Stimulated activated CD4-positive, alpha-beta T cell treated with anti-CD3 and anti-CD28 coated beads, Interleukin-1b, Interleukin-23, amount 100 ng/mL, for 4 hours (primary cell): Measurements from ENCODE around the gene SSBP1.
"Not testable (repeated sequence)": the region's sequence is repeated elsewhere in the genome, so short reads cannot be mapped to it uniquely, and the experiment has no call there.

Experiments used
- DNase-seq, 2 donors: peaks; one replicate each; pipeline ENCODE4 v3.0.0-alpha.2; 2020; ENCODE audit warnings: low read depth in 2 of 2

The SSBP1 gene

GRCh38 chr7:141737836-141738591, at the start of gene SSBP1:
TSS of gene SSBP1 (plus strand) at chr7:141738358. CDS start at chr7:141739167, 809 bp downstream.
- DNase-seq, result peak; percentile 74 to 87

GRCh38 chr7:141689072-141689825, 48.9 kb upstream of the SSBP1 start:
- DNase-seq, result not testable (repeated sequence)

GRCh38 chr7:141691540-141691939, 46.6 kb upstream of the SSBP1 start:
- no peak for DNase-seq

DNA sequence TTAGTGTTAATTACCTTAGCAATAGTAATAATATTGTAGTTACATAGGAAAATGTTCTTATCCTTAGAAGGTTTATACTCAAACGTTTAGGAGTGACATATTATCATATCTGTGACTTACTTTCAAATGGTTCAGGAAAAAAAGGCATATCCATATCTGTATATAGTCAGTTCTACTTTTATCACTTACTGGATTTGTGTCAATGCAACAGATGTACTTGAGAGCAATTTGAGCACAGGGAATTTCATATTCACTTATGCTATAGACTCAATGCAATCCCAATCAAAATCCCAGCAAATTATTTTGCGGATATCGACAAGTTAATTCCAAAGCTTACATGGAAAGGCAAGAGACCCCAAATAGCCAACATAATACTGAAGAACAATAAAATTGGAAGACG, 46.2 kb upstream of the SSBP1 start:
- no peak for DNase-seq

DNA sequence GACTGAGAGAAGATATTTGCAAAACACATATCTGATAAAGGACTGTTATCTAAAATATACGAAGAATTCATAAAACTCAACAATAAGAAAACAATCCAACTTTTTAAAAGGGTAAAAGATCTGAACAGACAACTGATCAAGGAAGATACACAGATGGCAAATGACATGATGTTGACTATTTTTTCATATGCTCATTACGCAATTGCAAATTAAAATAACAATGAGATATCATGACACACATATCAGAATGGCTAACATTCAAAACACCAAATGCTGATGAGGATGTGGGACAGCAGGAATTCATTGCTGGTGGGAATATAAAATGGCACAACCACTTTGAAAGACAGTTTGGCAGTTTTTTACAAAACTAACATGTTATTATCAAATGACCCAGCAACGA, 45.1 kb upstream of the SSBP1 start:
- DNase-seq, result no peak

DNA sequence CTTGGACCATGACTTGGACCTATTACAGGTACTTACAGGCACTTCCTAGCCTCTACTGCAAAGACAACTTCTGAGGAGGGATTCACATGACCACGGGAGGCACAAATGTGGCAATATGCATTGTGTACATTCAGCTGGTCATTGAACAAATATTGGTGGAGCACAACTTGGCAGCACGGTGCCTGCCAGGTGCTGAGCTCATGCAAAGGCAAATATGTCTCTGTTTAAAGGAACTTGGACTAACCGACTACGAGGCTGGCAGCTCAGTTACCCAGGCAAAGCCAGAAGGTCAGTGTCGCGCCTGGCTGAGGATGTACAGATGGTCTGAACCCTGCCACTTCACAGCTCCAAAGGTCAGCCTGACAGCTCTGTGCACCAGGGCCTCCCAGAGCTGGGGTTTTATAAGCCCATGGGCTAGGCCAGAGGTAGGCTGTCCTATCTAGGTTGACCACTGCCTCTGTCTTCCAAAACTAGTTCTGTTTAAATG, 42.3 kb upstream of the SSBP1 start:
- DNase-seq, result no peak

- no peak for DNase-seq
Observed at GRCh38 chr7:141696348-141696747, 41.8 kb upstream of the SSBP1 start.

GRCh38 chr7:141697211-141697871, 40.8 kb upstream of the SSBP1 start:
- DNase-seq, result no peak

DNA sequence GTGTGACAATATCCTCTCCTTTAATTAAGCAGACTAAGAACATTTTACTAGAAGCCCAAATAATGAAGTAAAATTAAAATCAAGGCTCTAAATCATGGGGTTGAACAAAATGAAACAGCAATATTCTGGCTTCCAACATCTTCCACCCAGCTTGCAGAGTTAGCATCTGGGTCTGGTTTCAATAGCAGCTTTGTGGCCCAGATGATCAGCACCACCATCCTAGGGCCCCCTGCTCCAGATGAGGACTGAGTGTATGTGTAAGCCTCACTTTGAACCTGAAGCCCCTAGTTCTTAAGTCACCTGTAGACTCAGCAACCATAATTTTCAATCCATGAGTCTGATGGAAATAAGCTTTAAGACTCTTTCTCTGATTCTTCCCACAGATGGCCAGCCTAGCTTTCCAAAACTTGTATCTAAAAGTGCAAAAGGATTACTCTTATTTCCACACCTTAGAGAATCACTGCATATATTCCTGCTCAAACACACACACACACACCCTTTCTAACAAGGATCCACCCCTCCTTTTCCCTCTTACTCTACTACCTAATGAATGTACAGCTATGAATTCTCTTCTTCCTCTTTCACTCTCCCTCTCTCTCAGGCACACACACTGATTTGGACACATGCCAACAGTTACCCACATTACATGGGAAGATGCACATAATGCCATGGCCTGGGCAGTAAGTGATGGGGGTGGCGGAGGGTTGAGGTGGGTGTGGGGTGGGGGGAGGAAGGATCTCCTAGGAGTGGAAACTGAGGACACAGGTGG, 39.7 kb upstream of the SSBP1 start:
- DNase-seq, result no peak

DNA sequence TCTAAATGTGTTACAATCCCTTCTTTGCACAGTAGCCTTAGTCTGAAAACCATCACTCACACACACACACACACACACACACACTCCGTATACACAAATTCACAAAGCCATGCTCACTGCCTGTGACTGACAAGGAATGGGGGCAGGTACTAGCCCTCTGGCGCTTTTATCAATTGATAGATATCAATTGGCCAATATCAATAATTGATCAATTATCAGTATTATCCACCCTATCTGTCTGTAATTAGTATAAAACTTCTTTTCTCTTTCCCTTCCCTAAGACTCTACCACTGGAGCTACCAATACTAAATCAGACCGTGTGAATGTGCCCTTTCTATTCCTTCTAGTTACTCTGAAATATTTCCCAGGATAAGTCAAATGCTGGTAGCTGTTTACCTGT, 38.3 kb upstream of the SSBP1 start:
- no peak for DNase-seq

DNA sequence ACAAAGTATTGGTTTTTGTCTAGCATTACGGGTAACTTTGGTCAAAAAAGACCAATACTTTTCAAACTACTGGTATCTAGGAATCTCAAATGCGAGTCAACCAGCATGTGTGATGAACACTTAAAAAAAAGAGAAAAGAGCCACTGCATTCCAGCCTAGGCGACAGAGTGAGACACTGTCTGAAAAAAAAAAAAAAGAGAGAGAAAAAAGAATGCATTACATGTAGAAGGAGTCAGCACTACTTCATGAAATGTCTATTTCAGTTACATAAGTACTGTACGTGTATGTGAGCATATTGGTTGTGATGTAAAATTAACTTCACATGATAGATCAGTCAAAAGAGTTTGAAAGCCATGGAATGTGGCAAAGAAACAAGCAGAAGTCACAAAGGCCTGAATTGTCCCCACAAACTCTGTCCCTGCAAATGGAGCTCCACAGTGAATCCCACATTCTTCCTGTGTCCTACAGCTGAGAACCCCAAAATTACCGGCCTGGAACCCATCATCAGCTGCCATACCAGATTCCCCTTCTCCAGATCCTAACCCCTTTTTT, 37.8 kb upstream of the SSBP1 start:
- no peak for DNase-seq

- DNase-seq, result no peak
Observed at GRCh38 chr7:141700848-141701371, 37.2 kb upstream of the SSBP1 start.

GRCh38 chr7:141701489-141702046, 36.6 kb upstream of the SSBP1 start:
- peak; percentile 45 to 49 for DNase-seq

DNA sequence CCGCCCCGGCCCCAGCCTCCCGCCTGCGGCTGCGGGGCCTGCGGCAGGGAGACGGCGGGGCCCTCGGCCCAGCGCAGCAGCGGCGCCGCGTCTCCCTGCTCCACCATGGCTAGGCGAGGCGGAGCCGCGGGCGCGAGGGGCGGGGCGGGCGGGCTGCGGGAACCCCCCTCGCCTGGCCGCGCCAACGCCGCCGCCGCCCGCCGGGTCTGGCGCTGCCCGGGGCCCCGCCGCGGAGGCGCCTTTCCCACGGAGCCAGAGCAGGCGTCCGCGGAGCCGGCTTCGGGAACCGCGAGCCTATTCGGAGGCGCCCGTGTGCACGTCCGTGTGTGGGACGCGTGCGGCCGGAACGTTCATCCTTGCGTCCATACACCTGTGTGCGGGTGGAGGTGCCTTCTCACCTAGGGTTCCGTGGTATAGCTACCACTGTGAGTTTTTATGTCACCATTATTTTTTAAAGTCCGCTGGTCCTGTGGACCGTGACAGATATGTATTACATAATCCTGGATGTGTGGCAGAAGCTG, 36.1 kb upstream of the SSBP1 start, which contains the start of gene DENND11:
Gene DENND11 (minus strand): TSS at position 120 of the 521 bp plus-strand sequence. CDS start 13 bp downstream, at position 107.
- DNase-seq, result peak; percentile 30 to 56

DNA sequence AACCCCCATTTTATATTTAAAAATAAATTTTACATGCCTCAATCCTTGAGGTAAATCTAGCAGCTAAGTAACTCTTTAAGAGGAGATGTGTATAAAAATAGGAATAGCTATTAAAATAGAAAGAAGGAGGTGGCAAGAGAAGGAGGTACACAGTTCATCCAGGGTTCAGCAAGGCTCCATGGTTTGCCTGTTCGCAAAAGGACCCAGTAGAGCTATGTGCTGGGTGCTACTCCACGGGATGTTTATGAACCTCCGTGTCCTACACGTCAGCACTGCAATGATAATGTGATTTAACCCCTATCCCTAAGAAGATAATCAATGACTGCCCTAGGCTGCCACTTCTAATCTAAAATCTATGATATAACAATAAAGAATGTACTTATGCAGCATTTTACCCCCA, 35.3 kb upstream of the SSBP1 start:
- no peak for DNase-seq

GRCh38 chr7:141704112-141704511, 34.0 kb upstream of the SSBP1 start:
- DNase-seq, result no peak

DNA sequence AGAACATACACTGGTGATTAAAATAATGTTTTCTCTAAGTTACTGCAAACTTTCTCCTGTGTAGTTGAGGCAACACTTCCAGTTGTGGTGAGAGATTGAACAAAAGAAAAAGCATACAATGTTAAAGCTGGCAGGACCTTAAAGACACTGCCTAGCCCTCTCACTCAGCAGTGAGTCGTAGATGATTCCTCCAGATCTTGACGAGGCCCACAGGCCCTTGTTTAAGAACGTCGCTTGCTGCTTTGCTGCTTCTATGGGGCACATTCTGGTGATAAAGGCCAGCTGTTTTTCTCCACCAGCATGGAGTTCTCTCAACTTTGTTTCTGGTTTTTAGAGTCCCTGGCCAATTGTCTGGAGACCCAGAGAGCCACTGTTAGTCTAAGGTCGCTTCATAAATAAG, 33.4 kb upstream of the SSBP1 start:
- no peak for DNase-seq

- no peak for DNase-seq
Observed at GRCh38 chr7:141706239-141707064, 31.7 kb upstream of the SSBP1 start.

- no peak for DNase-seq
Observed at GRCh38 chr7:141708351-141708750, 29.8 kb upstream of the SSBP1 start, which contains the start of gene WEE2. TSS of gene WEE2 (plus strand) at chr7:141708353. CDS start at chr7:141708759, 406 bp downstream.
